ENCODE results near the gene PCBP4. TPM values are rescaled to one million over a fixed set of nuclear protein-coding genes. Genes with fewer than 3 reads are reported as not detected.

The PCBP4 gene
- total RNA-seq, result 51.7 and 69.4 TPM in 2 replicates

DNA sequence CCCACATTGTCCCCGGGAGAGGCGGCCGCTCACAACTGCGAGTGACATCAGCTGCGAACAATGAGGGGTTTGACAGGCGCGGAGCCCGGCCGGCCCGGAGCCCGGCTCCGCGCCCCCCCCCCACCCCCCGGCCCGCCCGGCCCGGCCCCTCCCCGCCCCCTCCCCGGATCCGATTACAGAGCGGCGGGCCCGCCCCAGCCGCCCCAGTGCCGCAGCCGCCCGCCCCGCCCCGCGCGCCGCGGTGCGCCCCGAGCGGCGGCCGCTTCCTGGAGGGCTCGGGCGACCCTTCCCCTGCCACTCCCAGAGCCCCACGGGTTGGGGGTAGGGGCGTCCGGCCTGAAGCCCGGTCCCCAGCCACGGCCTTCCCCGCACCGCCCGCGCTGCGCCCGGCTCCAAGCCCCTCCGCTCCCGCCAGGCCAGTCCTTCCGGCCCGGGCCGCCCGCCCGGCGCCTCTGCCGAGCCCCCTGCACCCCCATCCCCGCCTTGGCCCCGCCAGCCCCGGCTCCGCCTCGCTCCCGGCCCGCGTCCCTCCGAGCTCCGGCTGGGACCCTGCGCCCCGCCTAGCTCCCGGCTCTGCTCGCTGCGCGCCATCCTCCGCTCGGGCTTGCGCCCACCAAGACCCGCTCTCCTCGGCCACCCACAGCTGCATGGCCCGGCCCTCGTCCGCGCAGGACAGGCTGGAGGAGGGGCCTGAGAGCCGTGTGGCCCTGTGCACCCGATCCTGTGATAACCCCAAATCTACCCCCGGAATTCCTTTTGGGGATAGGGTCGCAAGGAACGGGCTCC is at the start of gene PCBP4:
Gene PCBP4, minus strand, starts transcription at position 71 of the 786 bp plus-strand sequence. CDS start 6,214 bp downstream, outside the sequence.
- DNase-seq (ENCODE audit: low read depth), result no peak

- no peak for DNase-seq (ENCODE audit: low read depth)
These were observed 48.4 kb upstream of the PCBP4 start for GRCh38 chr3:52015438-52016228.

DNA sequence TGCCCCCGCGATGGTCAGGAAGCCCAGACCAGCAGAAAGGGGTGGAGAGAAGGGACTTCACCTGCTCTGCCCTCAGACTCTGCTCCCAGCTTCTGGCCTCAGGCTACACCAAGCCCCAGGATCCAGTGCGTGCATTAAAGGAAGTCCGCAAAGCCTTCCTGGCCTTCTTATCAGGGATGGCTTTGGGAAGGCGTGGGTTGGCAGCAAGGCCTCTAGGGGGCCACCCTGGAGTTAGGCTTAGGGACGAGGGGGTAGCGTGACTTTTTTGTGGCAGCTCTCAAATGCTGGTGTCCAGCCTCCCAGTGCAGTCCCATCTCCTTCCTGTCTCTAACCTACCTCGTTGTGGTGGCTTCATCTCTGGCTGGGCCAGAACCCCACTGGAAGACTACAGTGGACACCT is 47.4 kb upstream of the PCBP4 start:
- no peak for DNase-seq (ENCODE audit: low read depth)

DNA sequence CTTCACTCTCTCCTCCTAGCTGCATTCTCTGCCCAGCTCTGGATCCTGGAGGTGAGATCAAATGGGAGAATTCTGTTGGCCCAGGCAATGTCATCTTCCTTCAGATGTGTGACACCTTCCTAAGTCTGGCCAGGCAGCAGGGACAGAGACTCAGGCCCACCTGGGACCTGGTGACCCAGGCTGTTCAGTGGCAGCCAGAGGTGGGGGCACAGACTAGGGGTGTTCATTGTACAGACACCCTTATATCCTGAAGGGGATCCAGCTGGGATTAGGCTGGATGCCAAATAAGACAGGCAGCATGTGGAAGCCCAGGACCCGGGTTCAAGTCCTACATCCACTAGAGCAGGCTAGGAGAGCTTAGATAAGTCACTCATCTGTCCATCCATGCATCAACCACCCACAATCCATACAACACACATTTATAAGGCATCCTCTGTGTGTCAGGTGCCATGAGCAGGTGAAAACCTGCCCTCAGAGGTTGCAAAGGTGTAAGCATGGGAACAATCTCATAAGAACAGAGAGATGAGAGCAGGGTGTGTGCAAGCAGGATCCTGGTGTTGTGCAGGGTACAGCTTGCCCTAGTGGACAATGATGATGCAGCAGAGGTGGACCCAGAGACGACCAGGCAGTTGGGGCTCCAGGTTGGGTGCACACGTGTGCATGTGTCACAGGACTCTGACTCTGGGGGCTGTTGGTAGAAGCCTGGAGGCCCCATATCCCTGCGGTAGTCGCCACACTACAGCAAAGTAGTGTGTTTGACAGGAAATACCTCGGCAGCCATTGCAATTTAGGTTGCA is 46.7 kb upstream of the PCBP4 start:
- DNase-seq (ENCODE audit: low read depth), result no peak

- DNase-seq (ENCODE audit: low read depth), result no peak
These were observed 45.4 kb upstream of the PCBP4 start for GRCh38 chr3:52012699-52013098.

- DNase-seq (ENCODE audit: low read depth), result no peak
These were observed 43.2 kb upstream of the PCBP4 start for GRCh38 chr3:52010431-52010830.

- no peak for DNase-seq (ENCODE audit: low read depth)
These were observed 40.0 kb upstream of the PCBP4 start for GRCh38 chr3:52007291-52007690.

- no peak for DNase-seq (ENCODE audit: low read depth)
These were observed 39.5 kb upstream of the PCBP4 start for GRCh38 chr3:52006820-52007133.

DNA sequence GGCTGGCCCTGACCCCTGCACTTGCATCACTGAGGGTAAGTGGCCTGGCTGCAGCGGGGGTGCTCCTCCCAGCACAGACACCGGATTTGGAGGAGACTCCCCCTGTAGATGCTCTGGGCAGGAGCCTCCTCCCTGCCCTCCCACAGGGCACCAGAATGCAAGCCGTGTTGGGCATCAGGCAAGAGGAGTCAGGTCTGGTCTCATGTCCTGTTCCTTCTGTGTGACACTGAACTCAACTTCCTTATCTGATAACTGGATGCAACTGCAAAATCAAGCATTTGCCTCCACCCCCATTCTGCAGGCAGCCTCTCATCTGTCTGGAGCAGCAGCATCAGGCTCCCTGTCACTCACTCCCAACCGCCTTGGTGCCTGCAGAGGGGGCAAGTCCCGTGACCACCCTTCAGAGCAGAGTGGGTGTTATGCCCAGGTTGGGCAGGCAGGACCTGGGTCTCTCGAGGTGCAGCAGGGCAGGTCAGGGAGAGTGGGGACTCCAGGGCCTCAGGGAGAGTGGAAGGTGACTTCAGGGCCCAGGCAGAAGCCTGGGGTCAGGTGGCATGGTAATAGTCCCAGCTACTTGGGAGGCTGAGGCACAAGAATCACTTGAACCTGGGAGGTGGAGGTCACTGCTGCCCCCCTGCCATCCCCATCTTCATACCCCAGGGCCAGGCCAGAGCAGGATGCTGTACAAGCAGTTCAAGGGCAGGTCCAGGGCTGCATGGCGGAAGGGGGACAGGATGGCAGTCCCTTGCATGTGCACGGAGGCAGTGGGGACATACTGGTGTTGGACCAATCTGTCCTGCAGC is 39.0 kb upstream of the PCBP4 start:
- no peak for DNase-seq (ENCODE audit: low read depth)

DNA sequence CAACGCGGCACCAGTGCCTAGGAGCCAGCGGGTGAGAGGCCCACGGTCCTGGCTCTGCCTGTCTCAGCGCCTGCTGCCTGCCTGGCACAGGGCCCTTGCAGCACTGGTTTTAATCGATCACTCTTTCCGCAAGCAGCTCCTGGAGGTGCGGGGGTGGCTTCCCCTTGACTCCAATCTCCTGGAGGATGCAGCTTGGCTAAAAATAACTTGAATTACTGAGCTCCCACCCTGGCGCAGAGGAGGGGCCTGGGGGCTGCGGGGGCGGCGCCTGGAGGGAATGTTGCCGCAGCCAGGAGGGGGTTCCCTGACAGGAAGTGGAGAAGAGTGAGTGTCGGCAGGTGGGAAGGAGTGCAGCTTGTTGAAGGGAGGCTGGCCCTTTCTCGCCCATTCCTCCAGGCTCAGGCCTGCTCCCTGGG is 38.3 kb upstream of the PCBP4 start:
- peak; percentile 77 for DNase-seq (ENCODE audit: low read depth)

DNA sequence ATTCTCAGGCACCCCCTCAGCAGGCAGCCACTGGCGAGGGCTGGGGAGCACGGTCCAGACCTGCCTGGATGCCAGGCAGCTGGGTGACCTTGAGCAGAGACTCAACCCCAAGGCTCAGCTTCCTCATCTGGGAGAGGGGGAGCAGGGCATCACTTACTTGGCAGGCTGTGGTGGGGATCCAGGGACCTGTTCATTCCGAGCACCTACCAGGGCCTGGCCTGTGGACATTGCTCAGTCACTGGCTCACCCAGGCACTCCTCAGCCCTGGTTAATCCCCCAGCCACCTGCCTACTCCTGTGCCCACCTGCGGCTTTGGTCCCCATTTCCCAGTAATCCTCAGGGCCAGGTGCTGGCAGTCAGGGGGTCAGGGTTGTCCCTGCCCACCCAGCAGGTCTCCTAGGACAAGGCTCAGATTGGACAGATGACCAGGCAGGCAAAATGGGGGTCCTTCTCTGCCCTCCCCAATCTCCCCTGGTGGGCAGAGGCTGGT is 37.7 kb upstream of the PCBP4 start:
- DNase-seq (ENCODE audit: low read depth), result no peak

GRCh38 chr3:52004163-52004787 is 37.0 kb upstream of the PCBP4 start:
- no peak for DNase-seq (ENCODE audit: low read depth)

DNA sequence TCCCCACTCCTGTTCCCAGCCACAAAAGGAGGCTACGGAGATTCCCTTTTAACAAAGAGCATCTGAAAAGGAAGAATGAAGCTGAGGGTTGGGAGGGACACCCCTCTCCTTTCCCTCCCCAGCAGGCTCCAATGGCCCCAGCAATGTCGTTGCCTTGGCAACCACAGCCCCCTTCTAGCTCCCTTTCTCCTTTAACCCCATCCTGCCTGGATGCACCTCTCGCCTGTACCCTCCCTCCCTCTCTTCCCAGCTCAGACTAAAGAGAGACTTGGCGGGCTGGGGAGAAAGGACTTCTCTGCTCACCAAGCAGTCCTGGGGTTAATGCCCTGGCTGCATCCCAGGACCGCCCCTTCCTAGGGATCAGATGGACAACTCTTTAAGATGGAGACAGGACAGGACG is 35.5 kb upstream of the PCBP4 start:
- no peak for DNase-seq (ENCODE audit: low read depth)

DNA sequence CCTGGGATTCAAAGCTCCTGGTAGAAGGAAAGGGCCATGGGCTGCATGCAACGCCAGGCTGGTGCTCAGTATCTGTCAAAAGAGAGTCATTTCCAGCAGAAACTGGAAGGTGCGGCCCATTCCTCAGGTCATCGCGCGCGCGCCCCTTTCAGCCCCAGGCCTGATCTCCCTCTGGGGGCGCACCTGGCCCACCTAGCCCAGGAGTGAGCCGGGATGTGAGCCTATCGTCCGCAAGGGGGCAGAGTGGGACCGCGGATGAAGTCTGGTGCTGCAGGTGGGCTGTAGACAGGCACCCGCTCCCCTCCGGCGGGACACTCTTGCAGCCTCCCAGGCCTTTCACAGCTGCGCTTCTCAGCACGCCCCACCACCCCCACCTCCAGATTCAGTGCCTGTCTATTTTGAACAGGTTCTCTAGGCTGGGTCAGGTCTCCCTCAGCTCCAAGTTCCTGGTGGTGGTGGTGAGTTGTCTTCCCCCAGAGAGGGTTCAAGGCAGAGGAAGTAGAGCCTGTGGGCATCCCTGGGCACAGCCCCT is 34.3 kb upstream of the PCBP4 start:
- peak; percentile 30 for DNase-seq (ENCODE audit: low read depth)

- DNase-seq (ENCODE audit: low read depth), result no peak
These were observed 32.6 kb upstream of the PCBP4 start for GRCh38 chr3:51999846-52000245.

DNA sequence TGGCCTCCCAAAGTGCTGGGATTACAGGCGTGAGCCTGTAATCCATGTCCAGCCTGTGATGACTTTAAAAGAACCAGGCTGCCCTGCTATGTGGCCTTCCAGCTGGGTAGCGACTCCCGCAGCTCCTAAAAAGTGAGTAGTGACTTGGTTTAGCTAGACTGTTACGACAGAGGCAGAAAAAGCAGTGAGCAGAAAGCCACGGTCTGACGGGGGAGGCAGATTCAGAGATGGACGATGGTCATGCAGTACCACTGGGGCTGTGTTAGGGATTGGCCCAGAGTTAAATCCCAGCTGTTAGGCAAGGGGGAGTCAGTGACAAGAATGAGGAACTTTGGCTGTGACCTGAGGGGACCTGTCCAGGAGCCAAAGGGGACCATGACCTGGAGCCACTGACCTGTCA is 31.5 kb upstream of the PCBP4 start:
- no peak for DNase-seq (ENCODE audit: low read depth)

GRCh38 chr3:51997935-51998596 is 30.8 kb upstream of the PCBP4 start:
- peak; percentile 83 for DNase-seq (ENCODE audit: low read depth)

DNA sequence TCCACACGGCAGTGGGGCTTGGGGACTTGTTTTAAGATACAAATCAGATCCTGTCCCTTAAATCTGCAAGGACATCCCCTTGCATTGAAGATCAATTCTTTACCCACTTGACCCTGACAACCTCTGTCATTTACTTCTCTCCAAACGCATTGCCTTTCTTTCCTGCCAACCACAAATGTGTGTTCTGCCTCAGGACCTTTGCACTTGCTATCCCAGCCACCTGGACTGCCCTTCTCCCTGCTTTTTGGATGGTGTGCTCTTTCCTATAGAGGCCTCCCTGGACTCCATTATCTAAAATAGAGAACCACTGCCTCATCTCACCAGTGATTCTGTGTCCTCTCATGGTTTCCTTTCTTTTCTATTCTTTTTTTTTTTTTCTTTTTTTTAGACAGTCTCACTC is 29.9 kb upstream of the PCBP4 start:
- no peak for DNase-seq (ENCODE audit: low read depth)

- DNase-seq (ENCODE audit: low read depth), result peak; percentile 91
These were observed 28.3 kb upstream of the PCBP4 start, which contains the start of gene RPL29 for GRCh38 chr3:51995346-51996163. RPL29 (minus strand) TSS chr3:51995895; CDS start chr3:51995461, 434 bp downstream.
